ENCODE measurements around the gene INPP4B.
A peak's percentile ranks its signal among the peaks of the same experiment; 100 is the strongest.

INPP4B gene

DNA sequence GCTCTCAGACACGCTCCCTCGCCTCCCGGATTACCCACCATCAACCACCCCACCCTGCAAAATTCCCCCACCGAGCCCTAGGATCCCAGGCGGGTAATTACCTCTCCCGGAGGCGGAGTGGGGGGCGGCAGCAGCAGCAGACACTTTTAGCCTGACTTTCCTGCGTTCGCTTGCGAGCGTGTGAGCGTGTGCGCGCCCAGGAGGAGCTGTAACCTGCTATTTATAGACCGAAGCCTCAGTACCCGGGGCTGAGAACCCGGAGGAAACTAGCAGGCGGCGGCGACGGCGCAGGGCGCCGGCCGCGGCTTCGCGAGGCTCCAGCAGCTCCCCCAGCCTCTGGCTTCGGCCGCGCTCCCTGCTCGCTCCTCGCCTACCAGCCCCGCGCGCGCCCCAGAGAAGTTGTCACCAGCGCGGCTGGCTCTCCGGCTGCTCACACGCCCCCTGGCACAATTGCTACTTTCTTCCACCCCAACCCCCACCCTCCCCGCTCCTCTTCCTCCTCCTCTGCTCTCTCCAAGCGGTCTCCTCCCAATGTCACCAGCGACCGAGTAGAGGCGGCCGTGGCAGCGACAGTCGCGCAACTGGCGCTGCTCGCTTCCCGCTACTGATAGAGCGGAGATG is at the start of gene INPP4B:
INPP4B (minus strand) TSS at position 194 of the 621 bp plus-strand sequence.
- DNase-seq: no peak

DNA sequence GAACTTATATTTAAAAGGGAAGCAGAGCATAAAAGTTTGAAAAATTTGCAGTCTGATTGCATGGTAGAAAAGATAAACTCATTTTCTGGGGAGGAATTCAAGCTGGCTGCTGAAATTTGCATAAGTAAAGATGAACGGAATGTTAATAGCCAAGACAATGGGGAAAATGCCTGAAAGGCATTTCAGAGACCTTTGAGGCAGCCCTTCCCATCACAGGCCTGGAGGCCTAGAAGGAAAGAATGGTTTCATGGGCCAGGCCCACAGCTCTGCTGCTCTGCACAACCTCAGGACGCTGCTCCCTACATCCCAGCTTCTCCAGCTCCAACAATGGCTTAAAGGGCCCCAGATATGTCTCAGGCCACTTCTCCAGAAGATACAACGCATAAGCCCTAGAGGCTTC is 46.9 kb upstream of the INPP4B start:
- no peak for DNase-seq

DNA sequence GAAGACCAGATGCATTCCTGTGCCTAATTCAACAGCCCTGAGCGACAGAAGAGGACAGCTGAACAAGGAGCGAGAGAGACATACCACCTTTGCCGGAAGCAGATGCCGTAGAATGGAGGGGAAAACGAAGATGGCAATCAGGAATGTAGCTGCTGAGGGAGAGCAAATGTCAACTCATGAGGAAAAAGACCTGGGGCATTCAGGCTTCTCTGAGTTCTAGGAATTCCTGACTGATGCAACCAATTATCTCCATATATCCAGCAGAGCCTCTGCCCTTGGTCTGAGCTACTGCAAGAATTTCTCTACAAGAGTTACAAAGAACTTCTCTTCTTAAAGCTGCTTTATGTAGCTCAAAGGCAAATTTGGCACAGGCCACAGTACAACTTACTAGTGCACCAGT is 40.5 kb upstream of the INPP4B start:
- DNase-seq: no peak

DNA sequence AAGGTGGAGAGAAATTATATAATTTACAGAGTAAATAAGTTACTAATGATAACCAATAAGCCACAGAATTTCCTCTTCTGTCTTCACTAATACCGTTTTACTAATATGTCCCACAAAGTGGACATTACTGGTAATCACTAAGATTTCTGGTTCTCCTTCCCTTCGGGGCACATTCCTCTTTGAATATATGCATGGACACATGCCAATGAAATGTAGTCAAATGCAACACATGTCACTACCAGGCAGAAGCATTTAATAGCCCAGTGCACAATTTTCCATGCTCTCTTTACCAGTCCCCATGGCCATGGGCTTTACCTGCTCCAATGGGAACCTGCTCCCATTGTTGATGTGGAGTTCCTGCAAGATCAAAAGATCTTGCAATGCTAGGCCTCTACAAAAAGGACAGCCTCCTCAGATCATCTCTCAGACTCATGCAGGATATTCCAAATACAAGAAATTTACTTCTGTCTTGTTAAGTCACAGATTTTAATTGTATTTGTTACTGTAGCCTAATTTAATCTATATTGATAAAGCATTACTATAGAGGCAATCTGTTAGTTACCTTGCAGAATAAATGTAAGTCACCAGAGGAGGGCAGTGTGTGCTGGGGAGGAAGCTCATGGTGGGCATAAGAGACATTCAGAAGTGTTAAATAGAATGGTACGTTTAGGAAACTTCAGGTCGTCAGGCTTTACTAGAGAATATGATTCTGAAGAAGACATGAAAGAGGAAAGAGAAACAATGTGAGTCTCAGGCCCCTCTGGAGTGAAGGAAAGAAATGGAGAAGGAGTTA is 37.1 kb upstream of the INPP4B start:
- DNase-seq: peak in 1 of 2 experiments; percentile 10

DNA sequence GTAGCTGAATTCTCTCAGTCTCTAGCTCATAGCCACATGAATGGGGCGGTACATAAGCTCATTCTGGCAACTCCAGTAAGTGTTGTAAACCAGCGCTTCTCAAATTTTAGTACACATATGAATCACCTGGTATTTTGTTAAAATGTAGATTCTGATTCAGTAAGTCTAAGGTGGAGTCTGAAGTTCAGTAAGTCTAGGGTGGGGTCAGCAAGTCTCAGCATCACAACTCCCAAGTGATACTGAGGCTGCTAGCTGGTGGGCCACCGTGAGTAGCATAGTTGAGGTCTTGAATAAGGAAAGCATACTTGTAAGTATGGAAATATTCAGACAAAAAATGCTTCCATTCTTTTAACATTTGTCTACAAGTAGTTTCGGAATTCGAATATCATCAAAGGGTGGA is 36.1 kb upstream of the INPP4B start:
- no peak for DNase-seq

DNA sequence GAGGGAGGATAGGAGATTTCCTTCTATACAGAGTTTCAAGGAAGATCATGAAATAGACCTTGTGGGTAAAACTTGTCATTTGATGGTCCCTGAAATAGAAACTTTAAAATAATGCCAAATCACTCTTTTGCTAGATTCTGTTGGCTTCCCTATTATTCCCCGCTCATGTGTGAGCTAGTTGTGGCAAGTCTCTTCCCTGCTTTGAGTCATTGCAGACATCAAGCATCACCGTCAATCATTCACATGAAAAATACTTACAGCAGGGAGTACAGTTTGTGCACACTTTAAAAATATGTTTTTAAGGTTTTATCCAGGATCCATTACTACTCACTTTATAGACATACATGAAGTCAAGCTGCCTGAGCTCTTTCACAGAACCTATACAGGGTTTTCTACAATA is 35.2 kb upstream of the INPP4B start:
- no peak for DNase-seq

DNA sequence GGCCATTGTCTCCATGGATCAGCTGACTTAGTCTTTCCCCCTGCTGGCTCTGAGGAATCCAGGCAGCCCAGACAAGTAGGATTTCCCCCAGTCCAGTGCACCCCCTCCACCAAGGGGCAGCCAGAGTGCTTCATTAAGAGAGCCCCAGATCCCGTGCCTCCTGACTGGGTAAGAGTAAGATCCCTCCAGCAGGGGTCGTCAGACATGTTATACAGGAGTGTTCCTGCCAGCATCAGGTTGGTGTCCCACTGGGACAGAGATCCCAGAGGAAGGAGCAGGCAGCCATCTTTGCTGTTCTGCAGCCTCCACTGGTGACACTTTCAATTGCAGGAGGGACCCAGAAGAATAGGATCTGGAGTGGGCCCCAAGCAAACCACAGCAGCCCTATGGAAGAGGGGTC is 29.0 kb upstream of the INPP4B start:
- no peak for DNase-seq

DNA sequence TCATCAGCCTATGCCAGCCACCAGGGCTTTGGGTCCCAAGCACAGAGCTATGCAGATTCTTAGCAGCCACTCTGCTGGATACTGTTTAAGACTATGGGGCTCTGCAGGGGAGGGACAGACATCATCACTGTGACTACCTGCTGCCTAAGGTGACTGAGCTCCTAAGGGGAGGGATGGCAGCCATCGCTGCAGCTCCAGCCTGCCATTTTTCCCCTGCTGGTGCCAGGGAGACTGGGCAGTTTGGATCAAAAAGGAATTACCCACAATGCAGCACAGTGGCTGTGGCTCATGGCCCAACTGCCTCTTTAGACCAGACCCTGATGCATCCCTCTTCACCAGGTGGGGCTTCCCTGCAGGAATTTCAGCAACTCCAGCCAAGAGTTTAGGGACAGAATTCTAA is 28.6 kb upstream of the INPP4B start:
- DNase-seq: no peak

DNA sequence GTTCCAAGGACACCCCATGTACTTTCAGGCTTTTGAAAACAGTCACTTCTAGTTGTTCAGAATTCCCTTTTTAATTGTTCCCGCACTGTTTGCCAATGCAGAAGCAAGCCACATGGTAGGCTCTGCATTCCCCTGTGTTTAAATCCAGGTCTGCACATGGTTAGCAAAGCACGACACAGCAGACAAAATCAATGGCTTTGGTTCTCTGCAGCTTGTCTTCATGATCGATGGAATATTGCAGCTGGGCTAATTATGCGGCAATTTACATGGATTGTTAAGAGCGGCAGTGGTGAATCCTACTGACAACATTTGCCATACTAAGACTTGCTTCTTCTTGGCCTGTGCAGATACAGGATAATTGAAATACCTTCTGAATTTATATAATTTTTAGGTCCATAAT is 20.6 kb upstream of the INPP4B start:
- DNase-seq: no peak

DNA sequence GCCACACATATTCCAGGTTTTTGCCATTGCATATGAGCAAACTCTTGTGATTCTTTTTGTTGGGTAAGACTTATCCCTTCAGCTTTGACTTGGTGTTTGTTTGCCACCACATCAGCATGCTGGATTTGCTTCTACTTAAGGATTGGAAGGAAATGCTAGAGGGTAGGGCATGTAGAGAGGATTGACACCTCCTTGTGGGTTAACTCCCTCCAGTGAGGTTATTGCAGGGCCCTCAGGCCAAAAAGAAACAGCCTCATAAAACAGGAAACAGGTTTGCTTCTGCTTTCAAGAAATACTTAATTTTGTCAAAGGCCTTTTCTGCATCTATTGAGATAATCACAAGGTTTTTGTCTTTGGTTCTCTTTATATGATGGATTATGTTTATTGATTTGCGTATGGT is 15.2 kb upstream of the INPP4B start:
- DNase-seq: no peak

DNA sequence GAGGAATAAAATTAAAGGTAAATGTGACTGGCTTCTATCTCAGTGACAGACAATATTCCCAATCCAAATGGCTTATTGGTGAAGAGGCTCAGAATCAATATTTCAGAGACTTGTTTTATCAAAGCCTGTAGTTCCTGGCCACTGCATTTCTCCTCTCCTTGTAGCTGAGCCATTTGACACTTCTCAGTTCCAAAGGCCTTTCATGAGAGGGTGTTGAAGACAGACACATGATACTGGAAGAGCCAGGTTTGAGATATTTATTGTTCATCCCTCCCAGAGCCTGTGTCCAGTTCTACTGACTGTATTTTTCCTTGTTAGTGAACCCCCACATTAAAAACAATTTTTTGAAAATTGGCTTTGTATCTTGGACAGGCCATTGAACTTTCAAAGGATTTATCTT is 12.9 kb upstream of the INPP4B start:
- DNase-seq: no peak

DNA sequence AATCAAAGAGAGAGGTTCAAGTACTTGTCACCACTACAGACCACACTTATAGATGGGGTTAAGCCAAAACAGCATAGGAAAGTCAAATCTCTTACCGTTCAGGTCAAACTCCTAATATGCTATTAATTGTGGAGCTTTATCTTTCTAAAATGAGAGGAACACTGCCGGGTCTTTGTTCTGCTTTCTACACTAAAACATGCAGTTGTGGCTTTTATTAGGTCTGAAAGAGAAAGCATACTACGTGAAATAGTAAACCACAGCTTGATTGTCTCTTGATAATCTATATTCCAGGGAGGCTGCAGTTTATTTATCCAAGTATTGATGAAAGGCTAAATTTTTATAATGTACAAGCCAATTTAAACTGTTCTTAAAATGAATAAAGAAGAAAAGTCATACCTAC is 12.3 kb upstream of the INPP4B start:
- no peak for DNase-seq

DNA sequence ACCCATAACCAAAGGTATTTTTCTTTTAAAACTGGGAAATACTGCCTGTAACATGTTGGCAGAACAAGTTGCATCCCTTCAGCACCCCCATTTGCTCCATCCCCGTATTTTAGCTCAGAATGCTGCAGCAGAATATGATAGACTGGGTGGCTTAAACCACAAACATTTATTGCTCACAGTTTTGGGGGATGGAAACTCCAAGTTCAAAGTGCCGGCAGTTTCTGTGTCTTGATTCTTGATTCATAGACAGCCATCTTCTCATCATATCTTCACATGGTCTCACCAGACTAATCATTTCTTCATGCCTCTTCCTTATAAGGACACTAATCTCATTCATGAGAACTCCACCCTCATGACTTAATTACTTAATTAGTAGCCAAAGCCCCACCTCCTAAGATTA is 10.5 kb upstream of the INPP4B start:
- no peak for DNase-seq

DNA sequence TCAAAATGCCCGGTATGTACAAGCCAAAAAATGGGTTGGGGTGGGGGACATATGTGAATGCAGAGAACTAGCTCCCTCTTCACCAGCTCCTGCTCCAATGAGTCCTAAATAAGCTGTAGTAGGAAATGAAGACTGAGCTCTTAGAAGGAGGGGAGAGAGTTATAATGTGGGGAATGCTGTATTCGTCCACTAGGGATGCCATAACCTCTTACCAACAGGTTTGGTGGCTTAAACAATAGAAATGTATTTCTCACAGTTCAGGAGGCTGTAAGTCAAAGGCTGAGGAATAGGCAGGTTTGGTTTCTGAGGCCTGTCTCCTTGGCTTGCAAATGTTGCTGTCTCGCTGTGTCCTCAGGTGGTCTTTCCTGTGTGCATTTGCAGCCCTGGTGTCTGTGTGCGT is 4.4 kb upstream of the INPP4B start:
- no peak for DNase-seq

DNA sequence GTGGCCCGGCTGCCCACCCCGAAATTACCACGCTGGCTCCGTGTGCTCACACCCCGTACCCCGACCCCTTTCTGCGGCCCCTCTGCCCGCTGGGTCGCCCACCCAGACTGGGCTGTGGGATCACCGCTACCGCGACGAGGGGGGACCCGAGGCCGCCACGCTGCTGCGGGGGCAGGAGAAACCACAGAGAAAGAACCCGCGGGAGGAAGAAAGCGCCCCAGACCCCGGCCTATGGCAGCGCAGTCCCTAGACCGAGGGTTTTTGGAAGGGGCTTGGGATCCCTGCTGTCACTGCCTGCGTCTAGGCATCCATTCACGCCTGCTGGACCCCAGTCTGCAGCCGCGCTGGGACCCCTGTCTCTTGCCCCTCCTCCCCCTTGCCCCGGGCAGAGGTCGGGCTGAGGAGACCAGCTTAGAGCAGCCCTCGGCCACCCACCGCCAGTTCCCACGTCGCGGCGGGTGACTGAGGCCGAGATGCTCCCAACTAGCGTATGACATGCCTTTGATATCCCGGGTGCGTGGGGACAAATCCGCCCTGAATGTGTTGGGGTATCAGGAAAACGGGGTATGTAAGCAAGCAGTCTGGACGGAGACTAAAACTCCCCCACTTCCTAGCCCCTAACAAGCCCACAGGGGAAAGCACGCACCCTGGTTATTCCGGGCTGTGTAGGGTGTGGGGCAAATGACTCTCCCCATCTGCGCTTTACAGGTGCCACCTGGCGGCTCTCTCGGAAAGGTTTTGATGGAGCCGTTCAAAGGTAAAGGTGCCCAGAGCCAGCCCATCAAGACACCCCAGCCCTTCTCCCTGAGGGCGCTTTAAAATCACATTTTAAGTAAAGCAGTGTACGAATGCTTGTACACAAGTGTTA is 862 bp upstream of the INPP4B start:
- DNase-seq: peak in 1 of 2 experiments; percentile 29

DNA sequence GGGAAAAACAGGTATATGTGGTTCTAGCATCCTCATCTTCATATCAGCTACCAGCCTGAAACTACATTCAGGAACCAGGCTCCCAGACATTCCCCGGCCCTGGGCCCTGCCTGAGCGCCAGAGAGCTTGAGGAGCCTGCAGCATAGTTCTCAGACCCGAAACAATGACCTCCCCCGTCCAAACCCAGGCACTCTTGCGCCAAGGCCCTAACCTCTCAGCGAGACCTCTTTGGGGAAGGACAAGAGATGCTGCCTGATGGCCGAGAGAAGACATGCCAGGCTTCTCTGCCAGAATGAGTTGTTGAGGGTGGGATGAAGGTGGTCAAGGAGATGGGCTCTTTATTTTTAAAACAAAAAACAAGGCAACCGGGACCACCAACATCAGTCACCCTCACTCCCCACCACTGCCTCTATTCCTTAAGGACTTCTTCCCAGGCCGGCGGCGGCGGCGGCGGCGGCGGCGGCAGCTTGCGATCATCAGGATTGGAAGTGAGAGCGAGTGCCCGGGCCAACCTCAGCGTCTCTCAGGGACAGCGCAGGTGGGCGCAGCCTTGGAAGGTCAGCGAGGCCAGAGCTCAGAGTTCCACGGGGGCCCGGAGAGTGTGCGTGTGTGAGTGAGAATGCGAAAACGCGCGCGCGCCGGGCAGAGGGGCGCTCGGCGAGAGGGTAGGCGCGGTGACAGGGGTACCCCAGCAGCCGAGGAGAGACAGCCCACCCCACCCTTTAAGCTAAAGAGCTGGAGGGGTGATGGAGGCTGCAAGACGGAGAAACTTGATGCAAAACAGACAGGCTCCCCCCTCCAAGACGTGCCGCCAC is 601 bp downstream of the INPP4B start:
- no peak for DNase-seq

DNA sequence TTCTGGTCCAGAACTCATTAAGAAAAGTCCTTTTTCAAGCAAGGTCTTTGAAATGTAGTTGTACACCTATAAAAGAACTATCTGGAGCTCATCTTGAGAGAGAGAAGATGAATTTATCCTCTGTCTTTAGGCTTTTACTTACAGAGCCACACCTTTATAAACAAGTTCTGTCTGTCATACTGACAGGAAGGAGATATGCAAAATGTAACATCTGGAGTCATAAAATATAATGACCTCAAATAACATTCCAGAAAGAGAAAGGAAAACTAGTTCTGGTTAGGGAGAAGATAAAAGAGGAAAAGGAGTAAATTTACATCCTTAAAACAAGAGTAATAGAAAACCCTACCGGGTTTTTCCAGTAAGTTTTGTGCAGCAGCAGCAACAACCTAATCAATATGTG is 1.3 kb downstream of the INPP4B start:
- no peak for DNase-seq

DNA sequence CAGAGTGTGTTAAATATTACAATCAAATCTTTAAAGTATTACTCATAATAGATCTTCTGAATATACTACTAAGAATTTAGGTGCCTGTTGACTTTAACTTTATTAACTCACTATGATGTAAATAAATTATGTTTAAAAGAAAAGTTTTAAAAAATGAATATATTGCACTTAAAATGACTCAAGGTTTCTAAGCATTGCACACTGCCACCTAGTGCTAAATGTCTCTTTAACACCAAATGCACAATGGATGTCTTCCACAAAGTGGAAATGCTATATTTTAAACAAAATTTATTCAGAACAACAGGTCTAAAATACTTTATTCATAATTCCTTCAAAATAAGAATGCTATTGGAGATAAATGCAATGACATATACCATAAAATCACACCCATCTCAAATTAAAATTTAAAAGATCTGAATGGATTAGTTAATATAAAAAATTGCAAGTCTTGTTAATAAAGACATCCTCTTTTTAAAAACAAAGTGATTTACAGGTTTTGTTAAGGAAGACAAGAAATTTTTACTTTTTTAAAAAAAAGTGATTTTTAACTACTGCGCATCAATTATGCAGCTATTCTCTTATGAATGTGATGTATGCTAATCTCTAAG is 5.5 kb downstream of the INPP4B start:
- DNase-seq: peak in 1 of 2 experiments; percentile 13

DNA sequence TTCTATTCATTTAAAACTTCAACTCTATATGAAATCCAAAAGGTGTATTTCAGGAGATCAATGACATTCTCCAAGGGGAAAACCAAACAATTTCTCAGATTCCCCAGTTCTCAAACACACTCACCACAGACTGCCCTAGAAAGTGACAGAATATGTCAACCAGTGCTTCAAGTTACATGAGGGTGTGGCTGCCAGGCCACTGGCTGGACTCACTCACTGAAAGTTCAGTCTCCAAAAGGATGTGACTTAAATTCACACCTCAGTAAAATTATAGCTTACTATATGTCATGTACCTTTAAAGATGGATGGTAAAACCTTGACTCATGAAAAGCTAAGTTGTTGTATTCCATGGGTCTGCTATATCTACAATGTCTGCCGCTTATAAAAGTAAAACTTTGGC is 7.3 kb downstream of the INPP4B start:
- DNase-seq: no peak

DNA sequence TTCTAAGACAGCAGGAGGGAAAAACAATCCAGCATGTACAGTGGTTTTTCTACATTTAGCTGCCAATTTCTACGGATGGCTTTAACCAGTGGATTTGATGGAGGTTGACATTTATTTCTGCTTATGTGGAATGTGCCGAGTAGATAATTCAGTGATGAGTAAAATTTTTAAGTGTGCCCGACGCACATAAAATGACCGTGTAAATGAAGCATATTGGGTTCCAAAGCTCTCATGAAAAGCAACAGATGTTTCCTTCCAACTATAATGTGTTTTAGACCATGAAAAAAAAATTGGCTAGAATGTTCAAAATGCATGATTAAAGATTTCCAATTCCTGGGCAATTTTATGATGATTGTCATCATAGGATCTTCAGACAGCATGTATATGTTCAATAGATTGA is 14.1 kb downstream of the INPP4B start:
- DNase-seq: no peak

DNA sequence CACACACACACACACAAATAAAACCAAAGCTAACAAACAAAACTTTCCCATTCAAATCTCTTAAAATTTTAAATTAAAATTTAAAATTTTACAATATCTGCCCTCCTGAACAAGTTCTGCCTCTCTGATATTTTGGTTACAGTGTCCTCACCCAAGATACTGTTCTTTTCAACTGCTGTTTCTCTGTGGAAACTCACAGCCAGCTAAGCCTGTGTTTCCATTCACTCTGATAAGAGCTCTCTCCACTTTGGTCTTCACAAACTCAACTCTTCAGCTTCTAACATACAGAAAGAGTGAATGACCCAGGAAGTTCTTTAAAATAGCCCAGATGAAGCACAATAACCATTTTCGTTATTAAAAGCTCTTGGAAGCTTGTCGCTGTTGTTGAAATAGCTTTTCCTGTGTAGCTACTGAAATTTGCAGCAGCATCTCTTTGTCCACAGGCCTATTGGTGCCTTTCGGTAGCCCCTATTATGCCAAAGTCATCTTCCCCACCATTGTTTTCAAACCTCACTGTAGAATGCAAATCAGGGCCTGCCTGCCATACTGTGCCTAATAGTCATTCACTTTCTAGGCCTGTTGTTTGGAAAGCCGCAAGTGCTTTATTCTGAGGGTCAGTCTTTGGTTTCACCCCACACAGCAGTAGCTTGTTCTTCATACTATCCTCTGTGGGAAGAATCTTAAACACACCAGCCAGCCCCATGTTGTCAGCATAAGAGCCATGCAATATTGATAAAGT is 19.4 kb downstream of the INPP4B start:
- no peak for DNase-seq

DNA sequence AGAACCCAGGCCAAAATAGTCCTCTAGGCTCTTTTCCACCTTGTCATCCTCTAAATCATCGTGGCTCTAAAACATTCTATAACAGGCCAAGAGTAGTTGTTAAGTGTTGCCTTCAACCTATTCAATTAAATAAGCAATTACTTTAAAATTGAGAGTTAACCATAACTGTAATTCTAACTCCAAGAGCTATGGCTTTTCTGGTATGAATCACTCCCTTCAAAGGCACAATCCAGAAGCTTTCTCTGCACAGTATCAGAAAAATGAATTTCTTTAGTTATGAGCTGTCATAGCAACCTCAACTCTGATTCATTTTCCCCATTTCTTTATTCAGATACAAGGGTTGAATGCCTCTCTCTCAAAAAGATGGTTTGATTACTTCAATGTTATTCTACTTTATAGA is 21.7 kb downstream of the INPP4B start:
- no peak for DNase-seq
